GM12892 (cell line): Measurements from ENCODE around the gene RAB33A.

Experiments used
- POLR2A ChIP-seq: IDR thresholded peaks from 2 replicates; pipeline ENCODE4 v1.6.1; 2011; ENCODE audit warnings: low read depth, low read length, control low read depth
- POLR2AphosphoS5 ChIP-seq: IDR thresholded peaks from 2 replicates; pipeline ENCODE4 v1.6.1; 2011; ENCODE audit warnings: low read depth, low read length, control low read depth

DNA sequence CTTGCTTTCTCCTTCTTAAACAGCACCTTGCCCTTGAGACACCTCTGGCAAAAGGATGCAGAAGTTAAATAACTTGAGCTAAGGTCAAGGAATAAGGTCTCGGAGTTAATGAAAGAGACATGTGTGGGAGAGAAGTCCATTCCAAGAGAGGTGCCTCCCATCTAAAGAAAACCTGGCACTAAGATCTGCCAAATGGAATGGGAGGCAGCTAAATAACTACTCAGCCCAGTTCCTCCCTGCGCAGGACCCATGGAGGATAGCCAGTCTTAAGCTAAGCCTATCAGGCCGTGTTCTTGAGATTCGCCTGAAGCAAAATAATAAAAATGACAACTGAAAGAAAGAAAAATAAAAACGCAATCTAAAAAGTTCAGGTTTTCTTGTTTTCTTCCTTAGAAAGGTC, 40.8 kb upstream of the RAB33A start:
- TF ChIP-seq POLR2AphosphoS5 (no peak), POLR2A (no peak)
